ENCODE measurements around the gene ADORA3.

GRCh38 chr1:111516005-111516535 lies 12.6 kb upstream of the ADORA3 start:
- no peak for TF ChIP-seq CTCF (IDR thresholded peaks at IDR 0.05; ENCODE audit: low read length)
- no peak for TF ChIP-seq EZH2phosphoT487 (IDR thresholded peaks at IDR 0.05; ENCODE audit: low read length)
